ENCODE data around the gene C12orf50.

The C12orf50 gene

GRCh38 chr12:88001327-88001726 is 27.9 kb downstream of the C12orf50 start:
- no peak for DNase-seq (ENCODE audit: low spot score)
- in situ Hi-C loops (cut with MboI; ENCODE audit: low pct_unique_long_range_greater_than_20kb, low sequenced_read_pairs, unreplicated experiment), result no loop called here
- no peak for TF ChIP-seq CTCF (IDR thresholded peaks at IDR 0.05; ENCODE audit: extremely low read depth, insufficient read depth, missing control alignments)

- DNase-seq (ENCODE audit: low spot score), result peak; percentile 27
Measured at GRCh38 chr12:87995581-87996178, 33.5 kb downstream of the C12orf50 start.

GRCh38 chr12:87991483-87991882 is 37.7 kb downstream of the C12orf50 start:
- DNase-seq (ENCODE audit: low spot score), result no peak
- no peak for TF ChIP-seq CTCF (IDR thresholded peaks at IDR 0.05; ENCODE audit: extremely low read depth, insufficient read depth, missing control alignments)
- in situ Hi-C loops (cut with MboI; ENCODE audit: low pct_unique_long_range_greater_than_20kb, low sequenced_read_pairs, unreplicated experiment), result no loop called here

More at GRCh38 chr12:87995581-87996178, 33.5 kb downstream of the C12orf50 start:
- in situ Hi-C loops (cut with MboI; ENCODE audit: low pct_unique_long_range_greater_than_20kb, low sequenced_read_pairs, unreplicated experiment), result no loop called here
- TF ChIP-seq CTCF (IDR thresholded peaks at IDR 0.05; ENCODE audit: extremely low read depth, insufficient read depth, missing control alignments), result peak; percentile 76

GRCh38 chr12:87988534-87988933 is 40.7 kb downstream of the C12orf50 start:
- TF ChIP-seq CTCF (IDR thresholded peaks at IDR 0.05; ENCODE audit: extremely low read depth, insufficient read depth, missing control alignments), result no peak
- DNase-seq (ENCODE audit: low spot score), result no peak
- in situ Hi-C loops (cut with MboI; ENCODE audit: low pct_unique_long_range_greater_than_20kb, low sequenced_read_pairs, unreplicated experiment), result no loop called here

GRCh38 chr12:87985069-87985675 is 44.0 kb downstream of the C12orf50 start:
- TF ChIP-seq CTCF (IDR thresholded peaks at IDR 0.05; ENCODE audit: extremely low read depth, insufficient read depth, missing control alignments), result no peak

GRCh38 chr12:87982208-87982607 is 47.0 kb downstream of the C12orf50 start:
- DNase-seq (ENCODE audit: low spot score), result no peak
- in situ Hi-C loops (cut with MboI; ENCODE audit: low pct_unique_long_range_greater_than_20kb, low sequenced_read_pairs, unreplicated experiment), result no loop called here
- TF ChIP-seq CTCF (IDR thresholded peaks at IDR 0.05; ENCODE audit: extremely low read depth, insufficient read depth, missing control alignments), result no peak

More at GRCh38 chr12:87985069-87985675, 44.0 kb downstream of the C12orf50 start:
- DNase-seq (ENCODE audit: low spot score), result no peak
- in situ Hi-C loops (cut with MboI; ENCODE audit: low pct_unique_long_range_greater_than_20kb, low sequenced_read_pairs, unreplicated experiment), result no loop called here
